Fibroblast of mammary gland (primary cell): ENCODE data around the gene CEBPG.

ENCODE experiments used
- DNase-seq: peaks from one replicate; pipeline ENCODE4 v3.0.0-alpha.2; 2010; ENCODE audit warnings: low read depth
- H3K4me3 ChIP-seq: 2 replicates; pipeline ENCODE4 v1.5.1; 2011; ENCODE audit warnings: low read depth, mild to moderate bottlenecking, low read length, moderate library complexity; ENCODE audit not compliant: control insufficient read depth
- CTCF ChIP-seq: conservative IDR thresholded peaks from 2 replicates; pipeline ENCODE4 v1.5.1; 2011; ENCODE audit warnings: low read depth, low read length, inconsistent platforms; ENCODE audit not compliant: control insufficient read depth, insufficient read depth

The CEBPG gene

GRCh38 chr19:33418871-33419787 is 45.6 kb downstream of the CEBPG start:
- TF ChIP-seq CTCF = no peak
- no peak overlapping the region for H3K4me3 ChIP-seq
- DNase-seq = no peak

- DNase-seq = no peak
- TF ChIP-seq CTCF = no peak
- H3K4me3 ChIP-seq = no peak overlapping the region
Measured at GRCh38 chr19:33419788-33420130, 46.2 kb downstream of the CEBPG start.

GRCh38 chr19:33420821-33421220 is 47.3 kb downstream of the CEBPG start:
- DNase-seq = no peak
- no peak for TF ChIP-seq CTCF
- no peak overlapping the region for H3K4me3 ChIP-seq

- no peak for TF ChIP-seq CTCF
- H3K4me3 ChIP-seq = no peak overlapping the region
- no peak for DNase-seq
Measured at GRCh38 chr19:33421368-33421767, 47.9 kb downstream of the CEBPG start.

- TF ChIP-seq CTCF = no peak
- DNase-seq = no peak
- no peak overlapping the region for H3K4me3 ChIP-seq
Measured at GRCh38 chr19:33422369-33423180, 49.1 kb downstream of the CEBPG start.

- no peak overlapping the region for H3K4me3 ChIP-seq
- no peak for TF ChIP-seq CTCF
- no peak for DNase-seq
Measured at GRCh38 chr19:33424181-33424580, 50.7 kb downstream of the CEBPG start.
